HG02798 (cell line): Measurements from ENCODE around the gene EIF3D.

Experiments
- ATAC-seq: cut with Tn5 transposase; IDR thresholded peaks from one replicate; pipeline ENCODE4 v1.9.1; 2021; ENCODE audit warnings: mild to moderate bottlenecking; ENCODE audit not compliant: unreplicated experiment, poor library complexity

EIF3D gene

GRCh38 chr22:36467946-36468345 lies 61.0 kb downstream of the EIF3D start:
- no peak for ATAC-seq

- ATAC-seq, result no peak
Measured at GRCh38 chr22:36467042-36467810, 61.7 kb downstream of the EIF3D start.

- ATAC-seq, result no peak
Measured at GRCh38 chr22:36466258-36466657, 62.7 kb downstream of the EIF3D start.

GRCh38 chr22:36465232-36466021 lies 63.5 kb downstream of the EIF3D start:
- no peak for ATAC-seq

GRCh38 chr22:36464715-36465231 lies 64.2 kb downstream of the EIF3D start:
- ATAC-seq, result no peak

GRCh38 chr22:36463783-36464184 lies 65.2 kb downstream of the EIF3D start:
- ATAC-seq, result no peak

- ATAC-seq, result no peak
Measured at GRCh38 chr22:36461665-36462649, 67.0 kb downstream of the EIF3D start.
